Measurements from ENCODE around the gene CNN1.

DNA sequence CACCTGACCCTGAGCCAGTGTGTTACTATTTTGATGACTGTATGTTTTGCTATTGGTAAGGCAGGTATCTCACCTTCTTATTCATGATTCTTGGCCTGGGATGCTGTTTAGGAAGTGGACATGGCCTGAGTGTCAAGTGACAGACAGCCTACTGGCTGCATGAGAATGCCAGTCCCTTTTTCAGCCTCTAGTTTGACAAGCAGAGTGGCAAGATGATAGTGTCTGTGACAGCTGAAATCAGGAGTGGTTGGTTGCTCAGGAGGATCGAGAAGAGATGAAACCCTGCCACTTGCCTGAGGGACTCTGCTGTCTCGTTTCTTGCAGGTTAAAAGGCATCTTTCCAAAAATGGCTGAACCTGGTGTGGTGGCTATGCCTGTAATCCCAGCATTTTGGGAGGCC, 27.5 kb downstream of the CNN1 start:
- TF ChIP-seq, protein P1, sequence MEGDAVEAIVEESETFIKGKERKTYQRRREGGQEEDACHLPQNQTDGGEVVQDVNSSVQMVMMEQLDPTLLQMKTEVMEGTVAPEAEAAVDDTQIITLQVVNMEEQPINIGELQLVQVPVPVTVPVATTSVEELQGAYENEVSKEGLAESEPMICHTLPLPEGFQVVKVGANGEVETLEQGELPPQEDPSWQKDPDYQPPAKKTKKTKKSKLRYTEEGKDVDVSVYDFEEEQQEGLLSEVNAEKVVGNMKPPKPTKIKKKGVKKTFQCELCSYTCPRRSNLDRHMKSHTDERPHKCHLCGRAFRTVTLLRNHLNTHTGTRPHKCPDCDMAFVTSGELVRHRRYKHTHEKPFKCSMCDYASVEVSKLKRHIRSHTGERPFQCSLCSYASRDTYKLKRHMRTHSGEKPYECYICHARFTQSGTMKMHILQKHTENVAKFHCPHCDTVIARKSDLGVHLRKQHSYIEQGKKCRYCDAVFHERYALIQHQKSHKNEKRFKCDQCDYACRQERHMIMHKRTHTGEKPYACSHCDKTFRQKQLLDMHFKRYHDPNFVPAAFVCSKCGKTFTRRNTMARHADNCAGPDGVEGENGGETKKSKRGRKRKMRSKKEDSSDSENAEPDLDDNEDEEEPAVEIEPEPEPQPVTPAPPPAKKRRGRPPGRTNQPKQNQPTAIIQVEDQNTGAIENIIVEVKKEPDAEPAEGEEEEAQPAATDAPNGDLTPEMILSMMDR (IDR thresholded peaks at IDR 0.05; ENCODE audit: low read length): no peak
- no peak for TF ChIP-seq EZH2 (optimal IDR thresholded peaks at IDR 0.05; ENCODE audit: low read depth, low read length)
